GM18499 (cell line): Measurements from ENCODE around the gene AKT3.
"Not testable (repeated sequence)": the region's sequence is repeated elsewhere in the genome, so short reads cannot be mapped to it uniquely, and the experiment has no call there.

Experiments used
- ATAC-seq: cut with Tn5 transposase; IDR thresholded peaks from one replicate; pipeline ENCODE4 v1.9.1; 2021; ENCODE audit warnings: moderate number of reproducible peaks; ENCODE audit not compliant: insufficient read depth, unreplicated experiment

AKT3 gene

GRCh38 chr1:243791586-243792267 lies 58.3 kb downstream of the AKT3 start:
- ATAC-seq, result no peak

GRCh38 chr1:243790404-243790803 lies 59.6 kb downstream of the AKT3 start:
- no peak for ATAC-seq

- ATAC-seq, result no peak
Measured at GRCh38 chr1:243786531-243786930, 63.5 kb downstream of the AKT3 start.

- ATAC-seq, result no peak
Measured at GRCh38 chr1:243784506-243784905, 65.5 kb downstream of the AKT3 start.

- ATAC-seq, result no peak
Measured at GRCh38 chr1:243783714-243784113, 66.3 kb downstream of the AKT3 start.

- not testable (repeated sequence) for ATAC-seq
Measured at GRCh38 chr1:243772361-243773050, 77.5 kb downstream of the AKT3 start.

GRCh38 chr1:243770860-243771259 lies 79.2 kb downstream of the AKT3 start:
- ATAC-seq, result no peak

- no peak for ATAC-seq
Measured at GRCh38 chr1:243765676-243766075, 84.4 kb downstream of the AKT3 start.

- ATAC-seq, result no peak
Measured at GRCh38 chr1:243763806-243764205, 86.2 kb downstream of the AKT3 start.

- no peak for ATAC-seq
Measured at GRCh38 chr1:243758647-243759046, 91.4 kb downstream of the AKT3 start.

- no peak for ATAC-seq
Measured at GRCh38 chr1:243756529-243756928, 93.5 kb downstream of the AKT3 start.

GRCh38 chr1:243754348-243754747 lies 95.7 kb downstream of the AKT3 start:
- ATAC-seq, result no peak

- ATAC-seq, result no peak
Measured at GRCh38 chr1:243751506-243751905, 98.5 kb downstream of the AKT3 start.

GRCh38 chr1:243748706-243749283 lies 101.2 kb downstream of the AKT3 start:
- peak; percentile 73 for ATAC-seq

- ATAC-seq, result no peak
Measured at GRCh38 chr1:243748227-243748626, 101.8 kb downstream of the AKT3 start.

GRCh38 chr1:243746751-243747150 lies 103.3 kb downstream of the AKT3 start:
- ATAC-seq, result no peak

GRCh38 chr1:243745356-243745755 lies 104.7 kb downstream of the AKT3 start:
- no peak for ATAC-seq

- no peak for ATAC-seq
Measured at GRCh38 chr1:243742819-243743218, 107.2 kb downstream of the AKT3 start.

- ATAC-seq, result no peak
Measured at GRCh38 chr1:243740255-243740999, 109.6 kb downstream of the AKT3 start.

- no peak for ATAC-seq
Measured at GRCh38 chr1:243739335-243740003, 110.6 kb downstream of the AKT3 start.
